ENCODE results near the gene PRUNE2.
"Not testable (repeated sequence)": the region's sequence is repeated elsewhere in the genome, so short reads cannot be mapped to it uniquely, and the experiment has no call there.

The PRUNE2 gene

GRCh38 chr9:76905791-76906646 lies at the start of gene PRUNE2:
Gene PRUNE2, minus strand, starts transcription at chr9:76906114. Its CDS starts 151 bp downstream, at chr9:76905963.
- DNase-seq: peak; percentile 40

GRCh38 chr9:76955406-76955805 lies 49.5 kb upstream of the PRUNE2 start:
- DNase-seq: not testable (repeated sequence)

GRCh38 chr9:76949865-76950264 lies 44.0 kb upstream of the PRUNE2 start:
- no peak for DNase-seq

GRCh38 chr9:76944011-76944410 lies 38.1 kb upstream of the PRUNE2 start:
- no peak for DNase-seq

GRCh38 chr9:76943054-76943453 lies 37.1 kb upstream of the PRUNE2 start:
- no peak for DNase-seq

GRCh38 chr9:76932757-76933156 lies 26.8 kb upstream of the PRUNE2 start:
- DNase-seq: no peak

- no peak for DNase-seq
These were observed 26.4 kb upstream of the PRUNE2 start for GRCh38 chr9:76932265-76932664.

GRCh38 chr9:76927540-76928240 lies 21.8 kb upstream of the PRUNE2 start:
- DNase-seq: no peak

GRCh38 chr9:76926846-76927245 lies 20.9 kb upstream of the PRUNE2 start:
- no peak for DNase-seq

- no peak for DNase-seq
These were observed 20.4 kb upstream of the PRUNE2 start for GRCh38 chr9:76926324-76926741.

- no peak for DNase-seq
These were observed 15.3 kb upstream of the PRUNE2 start for GRCh38 chr9:76921165-76921564.

GRCh38 chr9:76917299-76917698 lies 11.4 kb upstream of the PRUNE2 start:
- DNase-seq: no peak

GRCh38 chr9:76916231-76916630 lies 10.3 kb upstream of the PRUNE2 start:
- DNase-seq: no peak

- no peak for DNase-seq
These were observed 7.6 kb upstream of the PRUNE2 start for GRCh38 chr9:76913467-76913866.

GRCh38 chr9:76912636-76913275 lies 6.8 kb upstream of the PRUNE2 start:
- DNase-seq: no peak

GRCh38 chr9:76911971-76912370 lies 6.1 kb upstream of the PRUNE2 start:
- DNase-seq: no peak

GRCh38 chr9:76910861-76911260 lies 4.9 kb upstream of the PRUNE2 start:
- no peak for DNase-seq

GRCh38 chr9:76906647-76906975 lies 697 bp upstream of the PRUNE2 start:
- DNase-seq: no peak

- no peak for DNase-seq
These were observed 1.1 kb downstream of the PRUNE2 start for GRCh38 chr9:76904661-76905457.

GRCh38 chr9:76902395-76902794 lies 3.5 kb downstream of the PRUNE2 start:
- no peak for DNase-seq

GRCh38 chr9:76901801-76902200 lies 4.1 kb downstream of the PRUNE2 start:
- DNase-seq: no peak

- DNase-seq: no peak
These were observed 5.0 kb downstream of the PRUNE2 start for GRCh38 chr9:76900884-76901440.

- no peak for DNase-seq
These were observed 7.1 kb downstream of the PRUNE2 start for GRCh38 chr9:76898786-76899185.

Measured in stimulated activated CD8-positive, alpha-beta memory T cell treated with anti-CD3 and anti-CD28 coated beads, Interleukin-4, amount 100 ng/mL, for 48 hours (primary cell).